OCI-LY1 (cell line): ENCODE measurements around the gene CFAP61.

Experiments used
- H2AFZ ChIP-seq: fragments of 200-600 bp; sonication (generic), shearing (Covaris generic); 2 replicates; pipeline ENCODE4 v1.6.0; 2014; ENCODE audit warnings: antibody characterized with exemption, mild to moderate bottlenecking, low read length
- H3F3A ChIP-seq: fragments of 200-600 bp; sonication (generic), shearing (Covaris generic); 2 replicates; pipeline ENCODE4 v1.6.0; 2014; ENCODE audit warnings: mild to moderate bottlenecking, antibody characterized with exemption, low read length, moderate library complexity; ENCODE audit not compliant: insufficient read depth
- H3K27ac ChIP-seq: fragments of 200-600 bp; sonication (generic); 2 replicates; pipeline ENCODE4 v1.5.1; 2014; ENCODE audit warnings: low read length, mixed run types, mild to moderate bottlenecking, low read depth; ENCODE audit not compliant: poor library complexity, severe bottlenecking
- H3K27me3 ChIP-seq: fragments of 200-600 bp; sonication (generic); 2 replicates; pipeline ENCODE4 v1.6.0; 2014; ENCODE audit warnings: antibody characterized with exemption, mild to moderate bottlenecking, low read length, moderate library complexity; ENCODE audit not compliant: insufficient read depth
- H3K36me3 ChIP-seq: fragments of 200-600 bp; sonication (generic); 2 replicates; pipeline ENCODE4 v1.6.1; 2014; ENCODE audit warnings: mild to moderate bottlenecking, antibody characterized with exemption, low read length, moderate library complexity, mixed read lengths; ENCODE audit not compliant: insufficient read depth
- H3K4me1 ChIP-seq: fragments of 200-600 bp; sonication (generic); 2 replicates; pipeline ENCODE4 v1.5.1; 2014; ENCODE audit warnings: mild to moderate bottlenecking, low read length, moderate library complexity; ENCODE audit not compliant: insufficient read depth, severe bottlenecking
- H3K4me2 ChIP-seq: fragments of 200-600 bp; sonication (generic), shearing (Covaris generic); 2 replicates; pipeline ENCODE4 v1.6.1; 2014; ENCODE audit warnings: low read length
- H3K4me3 ChIP-seq: fragments of 200-600 bp; sonication (generic); 2 replicates; pipeline ENCODE4 v1.5.1; 2014; ENCODE audit warnings: low read length, low read depth, mild to moderate bottlenecking, mixed read lengths; ENCODE audit not compliant: poor library complexity, severe bottlenecking
- H3K79me2 ChIP-seq: fragments of 200-600 bp; shearing (Covaris generic); 2 replicates; pipeline ENCODE4 v1.6.1; 2016; ENCODE audit warnings: mixed run types, low read length, mixed read lengths; ENCODE audit not compliant: insufficient read depth
- H3K9ac ChIP-seq: fragments of 200-600 bp; sonication (generic), shearing (Covaris generic); 2 replicates; pipeline ENCODE4 v1.6.1; 2014; ENCODE audit warnings: mild to moderate bottlenecking, low read length, mixed read lengths
- H3K9me2 ChIP-seq: fragments of 200-600 bp; sonication (generic), shearing (Covaris generic); 2 replicates; pipeline ENCODE4 v1.6.1; 2014; ENCODE audit warnings: low read depth, mild to moderate bottlenecking, low read length, mixed read lengths
- H3K9me3 ChIP-seq: fragments of 200-600 bp; shearing (Covaris generic); 2 replicates; pipeline ENCODE4 v1.6.1; 2014; ENCODE audit warnings: low read length, mixed read lengths
- H4K20me1 ChIP-seq: fragments of 200-600 bp; sonication (generic), shearing (Covaris generic); 2 replicates; pipeline ENCODE4 v1.6.0; 2016; ENCODE audit warnings: mild to moderate bottlenecking, low read length; ENCODE audit not compliant: insufficient read depth
- EZH2 ChIP-seq: fragments of 200-600 bp; sonication (generic), shearing (Covaris generic); IDR thresholded peaks from 2 replicates; pipeline ENCODE4 v1.8.0; 2017; ENCODE audit warnings: borderline replicate concordance, mixed run types, mild to moderate bottlenecking, antibody characterized with exemption, low read length, moderate library complexity, mixed read lengths
- TF ChIP-seq, protein P1 (sequence below): fragments of 200-600 bp; sonication (generic), shearing (Covaris generic); IDR thresholded peaks from 2 replicates; pipeline ENCODE4 v1.5.1; 2017; ENCODE audit warnings: mild to moderate bottlenecking, antibody characterized with exemption, low read length, moderate library complexity, mixed read lengths

Gene CFAP61

GRCh38 chr20:20095114-20095872 is 43.0 kb downstream of the CFAP61 start:
- Histone ChIP-seq H3K4me1 (no peaks in the 10 kb centered on the region), H3F3A (no peaks in the 10 kb centered on the region), H3K9me3 (no peaks in the 10 kb centered on the region)

GRCh38 chr20:20096421-20096820 is 44.1 kb downstream of the CFAP61 start:
- no peak overlapping the region for H3K4me3 ChIP-seq
- H3K4me1 ChIP-seq: no peaks in the 10 kb centered on the region
- no peaks in the 10 kb centered on the region for H3K9me2 ChIP-seq
- no peaks in the 10 kb centered on the region for H3F3A ChIP-seq
- no peak overlapping the region for H3K9ac ChIP-seq
- no peaks in the 10 kb centered on the region for H3K79me2 ChIP-seq
- H3K36me3 ChIP-seq: no peaks in the 10 kb centered on the region
- H4K20me1 ChIP-seq: no peaks in the 10 kb centered on the region
- no peak overlapping the region for H3K27ac ChIP-seq
- no peaks in the 10 kb centered on the region for H3K9me3 ChIP-seq
- no peak overlapping the region for H2AFZ ChIP-seq
- H3K4me2 ChIP-seq: no peak overlapping the region
- TF ChIP-seq, protein P1, sequence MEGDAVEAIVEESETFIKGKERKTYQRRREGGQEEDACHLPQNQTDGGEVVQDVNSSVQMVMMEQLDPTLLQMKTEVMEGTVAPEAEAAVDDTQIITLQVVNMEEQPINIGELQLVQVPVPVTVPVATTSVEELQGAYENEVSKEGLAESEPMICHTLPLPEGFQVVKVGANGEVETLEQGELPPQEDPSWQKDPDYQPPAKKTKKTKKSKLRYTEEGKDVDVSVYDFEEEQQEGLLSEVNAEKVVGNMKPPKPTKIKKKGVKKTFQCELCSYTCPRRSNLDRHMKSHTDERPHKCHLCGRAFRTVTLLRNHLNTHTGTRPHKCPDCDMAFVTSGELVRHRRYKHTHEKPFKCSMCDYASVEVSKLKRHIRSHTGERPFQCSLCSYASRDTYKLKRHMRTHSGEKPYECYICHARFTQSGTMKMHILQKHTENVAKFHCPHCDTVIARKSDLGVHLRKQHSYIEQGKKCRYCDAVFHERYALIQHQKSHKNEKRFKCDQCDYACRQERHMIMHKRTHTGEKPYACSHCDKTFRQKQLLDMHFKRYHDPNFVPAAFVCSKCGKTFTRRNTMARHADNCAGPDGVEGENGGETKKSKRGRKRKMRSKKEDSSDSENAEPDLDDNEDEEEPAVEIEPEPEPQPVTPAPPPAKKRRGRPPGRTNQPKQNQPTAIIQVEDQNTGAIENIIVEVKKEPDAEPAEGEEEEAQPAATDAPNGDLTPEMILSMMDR: no peak
- TF ChIP-seq EZH2: no peak
- H3K27me3 ChIP-seq: no peaks in the 10 kb centered on the region

More at GRCh38 chr20:20095114-20095872, 43.0 kb downstream of the CFAP61 start:
- Histone ChIP-seq H2AFZ (no peak overlapping the region), H3K27me3 (no peaks in the 10 kb centered on the region), H3K27ac (no peak overlapping the region), H3K4me3 (no peak overlapping the region), H3K9ac (no peak overlapping the region), H3K9me2 (no peaks in the 10 kb centered on the region), H3K36me3 (no peaks in the 10 kb centered on the region), H3K79me2 (no peaks in the 10 kb centered on the region), H3K4me2 (no peak overlapping the region), H4K20me1 (no peaks in the 10 kb centered on the region)
- TF ChIP-seq EZH2: no peak
- TF ChIP-seq, protein P1: no peak

GRCh38 chr20:20100881-20101280 is 48.5 kb downstream of the CFAP61 start:
- TF ChIP-seq EZH2: no peak
- TF ChIP-seq, protein P1: no peak

More at GRCh38 chr20:20100881-20101280, 48.5 kb downstream of the CFAP61 start:
- Histone ChIP-seq H3K9me3 (no peaks in the 10 kb centered on the region), H3K27ac (no peak overlapping the region), H3F3A (no peaks in the 10 kb centered on the region), H3K4me3 (no peak overlapping the region), H3K79me2 (no peaks in the 10 kb centered on the region), H2AFZ (no peak overlapping the region), H4K20me1 (no peaks in the 10 kb centered on the region), H3K9me2 (no peaks in the 10 kb centered on the region), H3K27me3 (no peaks in the 10 kb centered on the region), H3K9ac (no peak overlapping the region), H3K4me2 (no peak overlapping the region), H3K4me1 (no peaks in the 10 kb centered on the region), H3K36me3 (no peaks in the 10 kb centered on the region)
